GM18909 (cell line): ENCODE measurements around the gene FAM174C.

Experiments
- ATAC-seq: cut with Tn5 transposase; IDR thresholded peaks from one replicate; pipeline ENCODE4 v1.9.1; 2021; ENCODE audit warnings: mild to moderate bottlenecking; ENCODE audit not compliant: unreplicated experiment, poor library complexity

Gene FAM174C

GRCh38 chr19:1249990-1250436 is 25.3 kb upstream of the FAM174C start:
- no peak for ATAC-seq

- no peak for ATAC-seq
Measured at GRCh38 chr19:1250437-1251260, 24.7 kb upstream of the FAM174C start.

- no peak for ATAC-seq
Measured at GRCh38 chr19:1251330-1252220, 23.8 kb upstream of the FAM174C start.

- ATAC-seq = no peak
Measured at GRCh38 chr19:1252221-1252820, 23.0 kb upstream of the FAM174C start.

GRCh38 chr19:1252821-1253513 is 22.4 kb upstream of the FAM174C start:
- no peak for ATAC-seq

- ATAC-seq = no peak
Measured at GRCh38 chr19:1253514-1254080, 21.7 kb upstream of the FAM174C start.

GRCh38 chr19:1254081-1254527 is 21.2 kb upstream of the FAM174C start:
- no peak for ATAC-seq

GRCh38 chr19:1254530-1255185 is 20.7 kb upstream of the FAM174C start:
- ATAC-seq = no peak

GRCh38 chr19:1255186-1256161 is 19.9 kb upstream of the FAM174C start:
- no peak for ATAC-seq

GRCh38 chr19:1256646-1257474 is 18.5 kb upstream of the FAM174C start:
- ATAC-seq = no peak

GRCh38 chr19:1257475-1258162 is 17.7 kb upstream of the FAM174C start:
- no peak for ATAC-seq

GRCh38 chr19:1258163-1258492 is 17.2 kb upstream of the FAM174C start:
- ATAC-seq = no peak

GRCh38 chr19:1258707-1259205 is 16.6 kb upstream of the FAM174C start:
- no peak for ATAC-seq

GRCh38 chr19:1259206-1259875 is 16.0 kb upstream of the FAM174C start:
- peak; percentile 34 for ATAC-seq

- peak; percentile 16 for ATAC-seq
Measured at GRCh38 chr19:1259876-1260748, 15.2 kb upstream of the FAM174C start.
